ENCODE data around the gene MRPL44. TPM values are rescaled to one million over a fixed set of nuclear protein-coding genes. Genes with fewer than 3 reads are reported as not detected.

The MRPL44 gene
- total and polyA plus RNA-seq, 2 of the 13 experiments (the other 11 are each of a cell fraction or from before 2014, with no cell fraction given), result 38.4 to 78.0 TPM

DNA sequence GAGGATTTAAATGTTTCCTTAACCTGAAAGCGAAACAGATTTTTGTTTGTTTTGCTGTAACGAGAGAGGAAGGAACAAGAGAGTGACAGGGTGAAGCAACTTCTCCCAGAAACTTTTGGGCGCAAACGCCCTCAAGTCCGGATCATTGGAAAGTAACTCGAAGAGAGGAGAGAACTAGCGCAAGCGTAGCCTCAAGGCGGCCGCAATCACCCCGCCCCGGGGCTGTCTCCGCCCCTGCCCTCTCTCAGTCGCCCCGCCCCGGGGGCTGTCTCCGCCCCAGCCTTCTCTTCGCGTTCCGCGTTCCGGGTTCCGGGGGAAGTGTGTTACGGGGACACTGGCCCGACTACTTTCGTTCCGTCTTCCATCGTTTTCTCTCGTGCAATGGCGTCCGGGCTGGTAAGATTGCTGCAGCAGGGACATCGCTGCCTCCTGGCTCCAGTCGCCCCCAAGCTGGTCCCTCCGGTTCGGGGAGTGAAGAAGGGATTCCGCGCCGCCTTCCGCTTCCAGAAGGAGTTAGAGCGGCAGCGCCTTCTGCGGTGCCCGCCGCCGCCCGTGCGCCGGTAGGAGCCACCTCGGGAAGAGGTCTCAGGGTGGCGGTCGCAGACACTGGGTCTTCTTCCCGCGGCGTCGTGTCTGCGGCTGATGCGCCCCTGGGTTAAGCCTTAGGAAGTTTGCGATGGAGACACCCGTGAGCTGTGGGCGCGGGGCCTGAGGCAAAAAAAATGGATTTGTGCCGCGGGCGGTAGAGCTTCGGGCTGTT lies at the start of gene MRPL44 (continued):
- TF ChIP-seq NCOR1 (IDR thresholded peaks at IDR 0.05; ENCODE audit: borderline replicate concordance, low read length) (peak; percentile 75; the same call in 1 of the 2 replicates), CENPT (CRISPR knock-in tag; IDR thresholded peaks at IDR 0.05; ENCODE audit: low read depth) (peak; percentile 83; the same call in 1 of the 2 replicates), FOXK2 (IDR thresholded peaks at IDR 0.05) (no peak), ZBTB1 (CRISPR knock-in tag; IDR thresholded peaks at IDR 0.05; ENCODE audit: borderline replicate concordance) (no peak), ZNF589 (CRISPR knock-in tag; conservative IDR thresholded peaks at IDR 0.05) (0 out of 2 replicates have a peak, but pooled peaks have one; percentile 75), ZNF326 (CRISPR knock-in tag; IDR thresholded peaks at IDR 0.05; ENCODE audit: borderline replicate concordance) (no peak), YEATS4 (CRISPR knock-in tag; IDR thresholded peaks at IDR 0.05; ENCODE audit: borderline replicate concordance) (peak; percentile 100), MED1 (CRISPR knock-in tag; IDR thresholded peaks at IDR 0.05) (peak; percentile 95), DNMT3B (CRISPR knock-in tag; conservative IDR thresholded peaks at IDR 0.05) (peak; percentile 98), ZNF138 (CRISPR knock-in tag; IDR thresholded peaks at IDR 0.05; ENCODE audit: low read depth) (no peak; the same call in 1 of the 2 replicates), PLRG1 (conservative IDR thresholded peaks at IDR 0.05) (no peak), ZSCAN30 (CRISPR knock-in tag; IDR thresholded peaks at IDR 0.05) (peak; percentile 99), POLR2AphosphoS2 (IDR thresholded peaks at IDR 0.05; ENCODE audit: low read depth, low read length) (peak; percentile 74; the same call in 1 of the 2 replicates), TOE1 (CRISPR knock-in tag; IDR thresholded peaks at IDR 0.05) (peak; percentile 99; the same call in 1 of the 2 replicates), POLR2A (IDR thresholded peaks at IDR 0.05; ENCODE audit: insufficient read depth in 1 of 2, low read depth in 2 of 2, low read length in 2 of 2) (peak; percentile 86 to 92), CREM (IDR thresholded peaks at IDR 0.05) (peak; percentile 83), CREM (CRISPR knock-in tag; IDR thresholded peaks at IDR 0.05) (no peak), AKAP8 (CRISPR knock-in tag; IDR thresholded peaks at IDR 0.05) (0 out of 2 replicates have a peak, but pooled peaks have one; percentile 40), TGIF2 (CRISPR knock-in tag; IDR thresholded peaks at IDR 0.05) (peak; percentile 98), SUZ12 (IDR thresholded peaks at IDR 0.05; ENCODE audit: low read depth, low read length) (no peak), ZSCAN21 (CRISPR knock-in tag; IDR thresholded peaks at IDR 0.05; ENCODE audit: borderline replicate concordance) (peak; percentile 95; the same call in 1 of the 2 replicates), ZNF20 (CRISPR knock-in tag; IDR thresholded peaks at IDR 0.05) (0 out of 2 replicates have a peak, but pooled peaks have one; percentile 67), ZNF136 (CRISPR knock-in tag; IDR thresholded peaks at IDR 0.05; ENCODE audit: low read depth) (peak; percentile 99), GTF2F1 (IDR thresholded peaks at IDR 0.05; ENCODE audit: low read length) (peak; percentile 75; the same call in 1 of the 2 replicates), ZNF256 (CRISPR knock-in tag; conservative IDR thresholded peaks at IDR 0.05) (peak; percentile 90), ZNF367 (CRISPR knock-in tag; IDR thresholded peaks at IDR 0.05; ENCODE audit: borderline replicate concordance) (no peak), POGZ (CRISPR knock-in tag; IDR thresholded peaks at IDR 0.05) (peak; percentile 100), ZFP36L2 (CRISPR knock-in tag; IDR thresholded peaks at IDR 0.05) (peak; percentile 86; the same call in 1 of the 2 replicates), ZFYVE20 (CRISPR knock-in tag; IDR thresholded peaks at IDR 0.05; ENCODE audit: borderline replicate concordance, low read depth) (no peak), ZNF460 (CRISPR knock-in tag; IDR thresholded peaks at IDR 0.05; ENCODE audit: borderline replicate concordance) (peak; percentile 44; the same call in 1 of the 2 replicates)
- TF ChIP-seq, protein P1, sequence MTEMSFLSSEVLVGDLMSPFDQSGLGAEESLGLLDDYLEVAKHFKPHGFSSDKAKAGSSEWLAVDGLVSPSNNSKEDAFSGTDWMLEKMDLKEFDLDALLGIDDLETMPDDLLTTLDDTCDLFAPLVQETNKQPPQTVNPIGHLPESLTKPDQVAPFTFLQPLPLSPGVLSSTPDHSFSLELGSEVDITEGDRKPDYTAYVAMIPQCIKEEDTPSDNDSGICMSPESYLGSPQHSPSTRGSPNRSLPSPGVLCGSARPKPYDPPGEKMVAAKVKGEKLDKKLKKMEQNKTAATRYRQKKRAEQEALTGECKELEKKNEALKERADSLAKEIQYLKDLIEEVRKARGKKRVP (CRISPR knock-in tag; IDR thresholded peaks at IDR 0.05), result peak in 1 of 2 experiments; percentile 90; a peak in 2 of 4 replicates
- TF ChIP-seq, protein P2, sequence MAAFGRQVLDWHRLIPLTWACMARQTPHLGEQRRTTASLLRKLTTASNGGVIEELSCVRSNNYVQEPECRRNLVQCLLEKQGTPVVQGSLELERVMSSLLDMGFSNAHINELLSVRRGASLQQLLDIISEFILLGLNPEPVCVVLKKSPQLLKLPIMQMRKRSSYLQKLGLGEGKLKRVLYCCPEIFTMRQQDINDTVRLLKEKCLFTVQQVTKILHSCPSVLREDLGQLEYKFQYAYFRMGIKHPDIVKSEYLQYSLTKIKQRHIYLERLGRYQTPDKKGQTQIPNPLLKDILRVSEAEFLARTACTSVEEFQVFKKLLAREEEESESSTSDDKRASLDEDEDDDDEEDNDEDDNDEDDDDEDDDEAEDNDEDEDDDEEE (CRISPR knock-in tag; IDR thresholded peaks at IDR 0.05), result peak; percentile 99

Measured in HepG2 (cell line).